Loucy (cell line): ENCODE results near the gene C14orf180.

Experiments
- CTCF ChIP-seq: fragments of 200-600 bp; sonication (generic); conservative IDR thresholded peaks from 2 replicates; pipeline ENCODE4 v1.5.1; 2014; ENCODE audit warnings: mild to moderate bottlenecking, antibody characterized with exemption, low read length
- EZH2phosphoT487 ChIP-seq: fragments of 200-600 bp; IDR thresholded peaks from 2 replicates; pipeline ENCODE4 v1.6.1; 2018; ENCODE audit warnings: antibody characterized with exemption, mild to moderate bottlenecking, moderate library complexity, borderline replicate concordance

- no peak for TF ChIP-seq EZH2phosphoT487
- TF ChIP-seq CTCF: no peak
Observed at GRCh38 chr14:104585966-104586697, 6.6 kb downstream of the C14orf180 start.
